Fibroblast of skin of scalp (primary cell): ENCODE measurements around the gene SHMT2.
A peak's percentile ranks its signal among the peaks of the same experiment; 100 is the strongest.

Experiments used
- DNase-seq: peaks from one replicate; pipeline ENCODE4 v3.0.0-alpha.2; 2013

SHMT2 gene

GRCh38 chr12:57227315-57228115, 2.0 kb upstream of the SHMT2 start:
- no peak for DNase-seq

GRCh38 chr12:57229046-57229633, 371 bp upstream of the SHMT2 start:
- no peak for DNase-seq

GRCh38 chr12:57230381-57231155, 1.1 kb downstream of the SHMT2 start:
- DNase-seq = no peak

GRCh38 chr12:57231276-57232021, 1.9 kb downstream of the SHMT2 start:
- DNase-seq = no peak

- no peak for DNase-seq
Measured at GRCh38 chr12:57232156-57232756, 2.7 kb downstream of the SHMT2 start.

GRCh38 chr12:57233357-57234232, 4.1 kb downstream of the SHMT2 start:
- peak; percentile 64 for DNase-seq

GRCh38 chr12:57234233-57234570, 4.7 kb downstream of the SHMT2 start:
- DNase-seq = no peak

- no peak for DNase-seq
Measured at GRCh38 chr12:57234571-57235016, 5.1 kb downstream of the SHMT2 start.

GRCh38 chr12:57235017-57235727, 5.7 kb downstream of the SHMT2 start:
- peak; percentile 95 for DNase-seq

GRCh38 chr12:57235728-57236131, 6.2 kb downstream of the SHMT2 start:
- no peak for DNase-seq

GRCh38 chr12:57236201-57236924, 6.9 kb downstream of the SHMT2 start:
- no peak for DNase-seq

- peak; percentile 68 for DNase-seq
Measured at GRCh38 chr12:57236925-57237595, 7.5 kb downstream of the SHMT2 start.

GRCh38 chr12:57237596-57237931, 8.1 kb downstream of the SHMT2 start:
- DNase-seq = no peak

GRCh38 chr12:57237932-57238853, 8.7 kb downstream of the SHMT2 start:
- DNase-seq = peak; percentile 46

GRCh38 chr12:57238854-57239554, 9.5 kb downstream of the SHMT2 start:
- DNase-seq = peak; percentile 91

- DNase-seq = no peak
Measured at GRCh38 chr12:57239587-57240065, 10.1 kb downstream of the SHMT2 start.
